Karpas-422 (cell line): ENCODE results near the gene ZNF689. TPM values are rescaled to one million over a fixed set of nuclear protein-coding genes. Genes with fewer than 3 reads are reported as not detected.
"Not testable (repeated sequence)": the region's sequence is repeated elsewhere in the genome, so short reads cannot be mapped to it uniquely, and the experiment has no call there.

Experiments
- DNase-seq: peaks from one replicate; pipeline ENCODE4 v3.0.0-alpha.2; 2015
- H2AFZ ChIP-seq: fragments of 200-600 bp; sonication (generic); 2 replicates; pipeline ENCODE4 v1.6.1; 2014; ENCODE audit warnings: antibody characterized with exemption, low read length, mixed read lengths
- H3K27ac ChIP-seq: fragments of 200-600 bp; sonication (generic); 2 replicates; pipeline ENCODE4 v1.5.1; 2014; ENCODE audit warnings: mild to moderate bottlenecking, low read length, moderate library complexity
- H3K27me3 ChIP-seq: fragments of 200-600 bp; sonication (generic); 2 replicates; pipeline ENCODE4 v1.6.1; 2014; ENCODE audit warnings: low read length, mixed read lengths
- H3K36me3 ChIP-seq: fragments of 200-600 bp; sonication (generic); 2 replicates; pipeline ENCODE4 v1.6.1; 2014; ENCODE audit warnings: low read length, mixed read lengths; ENCODE audit not compliant: insufficient read depth
- H3K4me1 ChIP-seq: fragments of 200-600 bp; sonication (generic); 2 replicates; pipeline ENCODE4 v1.6.1; 2014; ENCODE audit warnings: mild to moderate bottlenecking, low read length, mixed read lengths
- H3K4me2 ChIP-seq: fragments of 200-600 bp; sonication (generic); 2 replicates; pipeline ENCODE4 v1.6.1; 2014; ENCODE audit warnings: low read length, low read depth, mild to moderate bottlenecking; ENCODE audit not compliant: poor library complexity, severe bottlenecking
- H3K4me3 ChIP-seq: fragments of 200-600 bp; sonication (generic); 2 replicates; pipeline ENCODE4 v1.5.1; 2014; ENCODE audit warnings: mild to moderate bottlenecking, antibody characterized with exemption, low read length, mixed read lengths
- H3K79me2 ChIP-seq: fragments of 200-600 bp; sonication (generic); 2 replicates; pipeline ENCODE4 v1.6.1; 2014; ENCODE audit warnings: mild to moderate bottlenecking, low read length, mixed read lengths
- H3K9ac ChIP-seq: fragments of 200-600 bp; sonication (generic); 2 replicates; pipeline ENCODE4 v1.6.0; 2014; ENCODE audit warnings: low read length
- H3K9me2 ChIP-seq: fragments of 200-600 bp; sonication (generic), shearing (Covaris generic); replicated peaks from 2 replicates; pipeline ENCODE4 v1.6.0; 2014; ENCODE audit warnings: mild to moderate bottlenecking, low read length, moderate library complexity; ENCODE audit not compliant: insufficient read depth
- H3K9me3 ChIP-seq: fragments of 300-700, 200-600 bp; sonication (generic); 2 replicates; pipeline ENCODE4 v1.6.1; 2014; ENCODE audit warnings: low read length, mixed read lengths
- H4K20me1 ChIP-seq: fragments of 200-600 bp; sonication (generic); 2 replicates; pipeline ENCODE4 v1.6.1; 2014; ENCODE audit warnings: mild to moderate bottlenecking, antibody characterized with exemption, low read length, low read depth; ENCODE audit not compliant: insufficient read depth
- total RNA-seq: library from RNA; depleted of rRNA; stranded (reverse); fragments of >200 nt; shearing (Covaris generic); gene quantifications from 2 replicates; pipeline ENCODE4 v1.2.3, GENCODE V29; 2014; ENCODE audit warnings: low replicate concordance

The ZNF689 gene
- total RNA-seq, 1 experiment from 2014 or later: 7.5 TPM

GRCh38 chr16:30602616-30603277 is 7.4 kb downstream of the ZNF689 start:
- Histone ChIP-seq H3K4me2 (no peak overlapping the region), H3K4me1 (no peaks in the 10 kb centered on the region), H2AFZ (no peak overlapping the region), H4K20me1 (no peaks in the 10 kb centered on the region), H3K4me3 (no peak overlapping the region), H3K79me2 (peaks cover 3% of the 10 kb centered on the region), H3K27me3 (no peaks in the 10 kb centered on the region), H3K9me3 (no peaks in the 10 kb centered on the region), H3K9me2 (no peaks in the 10 kb centered on the region), H3K9ac (no peak overlapping the region), H3K27ac (no peak overlapping the region), H3K36me3 (peaks cover 11% of the 10 kb centered on the region)
- no peak for DNase-seq

- H4K20me1 ChIP-seq: no peaks in the 10 kb centered on the region
- no peaks in the 10 kb centered on the region for H3K9me2 ChIP-seq
- no peaks in the 10 kb centered on the region for H3K79me2 ChIP-seq
- no peak overlapping the region for H2AFZ ChIP-seq
- no peak overlapping the region for H3K4me2 ChIP-seq
- no peaks in the 10 kb centered on the region for H3K27me3 ChIP-seq
- no peak overlapping the region for H3K27ac ChIP-seq
- H3K4me1 ChIP-seq: no peaks in the 10 kb centered on the region
- DNase-seq: no peak
- H3K4me3 ChIP-seq: no peak overlapping the region
- no peak overlapping the region for H3K9ac ChIP-seq
- peaks cover 11% of the 10 kb centered on the region for H3K36me3 ChIP-seq
- H3K9me3 ChIP-seq: no peaks in the 10 kb centered on the region
Observed at GRCh38 chr16:30601966-30602365, 8.2 kb downstream of the ZNF689 start.

DNA sequence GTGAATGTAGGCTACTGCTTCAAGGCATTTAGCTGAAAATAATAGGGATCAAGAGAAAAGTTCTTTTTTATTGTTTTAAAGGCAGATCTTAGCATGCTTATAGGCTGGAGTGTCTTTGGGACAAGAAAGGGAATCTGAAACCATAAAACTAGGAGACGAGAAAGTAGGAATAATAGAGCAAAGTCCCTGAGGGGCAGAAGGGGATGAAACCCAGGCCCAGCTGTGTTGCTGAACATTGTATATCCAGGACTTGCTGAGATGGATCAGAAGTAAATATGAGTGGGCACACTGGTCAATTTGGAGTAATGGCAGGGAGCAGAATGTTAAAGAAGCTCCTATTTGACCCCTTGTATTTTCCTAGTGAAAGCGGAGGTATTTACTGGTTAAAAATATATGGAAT is 9.3 kb downstream of the ZNF689 start:
- Histone ChIP-seq H3K9me2 (no peaks in the 10 kb centered on the region), H3K4me2 (no peak overlapping the region), H3K9me3 (no peaks in the 10 kb centered on the region), H3K4me1 (no peaks in the 10 kb centered on the region), H3K27me3 (no peaks in the 10 kb centered on the region), H2AFZ (no peak overlapping the region), H3K79me2 (no peaks in the 10 kb centered on the region), H3K4me3 (no peak overlapping the region), H3K9ac (no peak overlapping the region), H3K27ac (no peak overlapping the region), H3K36me3 (peaks cover 7% of the 10 kb centered on the region), H4K20me1 (no peaks in the 10 kb centered on the region)
- no peak for DNase-seq

DNA sequence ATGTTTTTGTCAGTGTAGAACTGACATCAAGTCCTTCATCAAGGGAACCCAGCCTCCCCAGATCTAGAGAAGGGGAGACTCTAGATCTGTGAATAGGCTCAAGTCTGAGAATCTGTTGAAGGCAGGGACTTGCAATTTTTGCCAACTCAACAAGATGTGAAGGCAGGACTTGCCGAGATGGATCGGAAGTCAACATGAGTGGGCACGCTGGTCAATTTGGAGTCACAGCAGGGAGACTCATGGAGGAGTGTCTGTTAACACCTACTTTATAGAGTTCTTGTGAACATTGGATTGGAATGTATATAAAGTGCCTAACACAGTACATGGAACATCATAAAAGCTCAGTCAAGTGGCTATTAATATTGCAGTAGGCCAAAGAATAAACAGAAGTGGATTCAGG is 10.0 kb downstream of the ZNF689 start:
- Histone ChIP-seq H3K4me1 (no peaks in the 10 kb centered on the region), H2AFZ (no peak overlapping the region), H3K4me3 (no peak overlapping the region), H3K4me2 (no peak overlapping the region), H3K79me2 (no peaks in the 10 kb centered on the region), H3K9ac (no peak overlapping the region), H3K9me2 (no peaks in the 10 kb centered on the region), H3K36me3 (peaks cover 7% of the 10 kb centered on the region), H4K20me1 (no peaks in the 10 kb centered on the region), H3K27me3 (no peaks in the 10 kb centered on the region), H3K9me3 (no peaks in the 10 kb centered on the region), H3K27ac (no peak overlapping the region)
- no peak for DNase-seq

DNA sequence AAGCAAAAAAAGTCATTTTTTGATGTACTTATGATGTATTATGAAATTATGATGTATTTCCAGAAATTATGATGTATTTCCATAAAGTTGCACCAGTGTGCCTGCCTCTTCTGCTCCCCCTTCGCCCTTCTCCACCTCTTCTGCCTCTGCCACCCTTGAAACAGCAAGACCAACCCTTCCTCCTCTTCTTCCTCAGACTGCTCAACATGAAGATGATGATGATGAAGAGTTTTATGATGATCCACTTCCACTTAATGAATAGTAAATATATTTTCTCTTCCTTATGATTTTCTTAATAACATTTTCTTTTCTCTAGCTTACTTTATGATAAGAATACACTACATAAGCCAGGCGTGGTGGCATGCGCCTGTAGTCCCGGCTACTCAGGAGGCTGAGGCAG is 17.3 kb downstream of the ZNF689 start:
- no peak for DNase-seq
- Histone ChIP-seq H3K9me3 (no peaks in the 10 kb centered on the region), H3K4me1 (peaks cover 23% of the 10 kb centered on the region), H3K27me3 (no peaks in the 10 kb centered on the region), H3K27ac (no peak overlapping the region), H3K4me2 (no peak overlapping the region), H3K36me3 (peaks cover 1% of the 10 kb centered on the region; the same call in 1 of the 2 replicates), H2AFZ (no peak overlapping the region), H4K20me1 (no peaks in the 10 kb centered on the region), H3K9me2 (no peaks in the 10 kb centered on the region), H3K9ac (no peak overlapping the region), H3K4me3 (no peak overlapping the region), H3K79me2 (no peaks in the 10 kb centered on the region)

DNA sequence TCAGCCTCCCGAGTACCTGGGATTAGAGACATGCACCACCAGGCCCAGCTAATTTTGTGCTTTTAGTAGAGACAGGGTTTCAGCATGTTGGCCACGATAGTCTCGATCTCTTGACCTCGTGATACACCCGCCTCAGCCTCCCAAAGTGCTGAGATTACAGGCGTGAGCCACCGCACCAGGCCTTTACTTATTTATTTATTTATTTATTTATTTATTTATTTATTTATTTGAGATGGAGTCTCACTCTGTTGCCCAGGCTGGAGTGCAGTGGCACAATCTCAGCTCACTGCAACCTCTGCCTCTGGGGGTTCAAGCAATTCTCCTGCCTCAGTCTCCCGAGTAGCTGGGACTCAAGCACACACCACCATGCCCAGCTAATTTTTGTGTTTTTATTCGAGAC is 19.3 kb downstream of the ZNF689 start:
- not testable (repeated sequence) for H3K9ac ChIP-seq, DNase-seq, H3K9me3 ChIP-seq, H3K4me2 ChIP-seq, H3K36me3 ChIP-seq, H3K4me3 ChIP-seq, H2AFZ ChIP-seq, H4K20me1 ChIP-seq, H3K27ac ChIP-seq, H3K27me3 ChIP-seq, H3K9me2 ChIP-seq
- H3K79me2 ChIP-seq: peaks cover 15% of the 10 kb centered on the region
- peaks cover 41% of the 10 kb centered on the region for H3K4me1 ChIP-seq

- DNase-seq: peak; percentile 84
- not testable (repeated sequence) for H3K27me3 ChIP-seq, H2AFZ ChIP-seq, H3K36me3 ChIP-seq, H4K20me1 ChIP-seq, H3K9me2 ChIP-seq, H3K9me3 ChIP-seq
- H3K79me2 ChIP-seq: peaks cover 26% of the 10 kb centered on the region
- H3K4me1 ChIP-seq: peaks cover 52% of the 10 kb centered on the region
- peak overlapping the region; percentile 44 for H3K4me3 ChIP-seq
- peak overlapping the region; percentile 71 for H3K4me2 ChIP-seq
- peak overlapping the region; percentile 74 for H3K27ac ChIP-seq
- peak overlapping the region; percentile 39; the same call in 1 of the 2 replicates for H3K9ac ChIP-seq
Observed at GRCh38 chr16:30589582-30589981, 20.6 kb downstream of the ZNF689 start.

- Histone ChIP-seq H3K36me3 (peaks cover 14% of the 10 kb centered on the region; the same call in 1 of the 2 replicates), H3K9ac (no peak overlapping the region), H3K79me2 (peaks cover 35% of the 10 kb centered on the region), H3K9me2 (no peaks in the 10 kb centered on the region), H3K9me3 (no peaks in the 10 kb centered on the region), H4K20me1 (no peaks in the 10 kb centered on the region), H3K27ac (peak overlapping the region; percentile 74; the same call in 1 of the 2 replicates), H3K4me2 (peak overlapping the region; percentile 71), H3K27me3 (no peaks in the 10 kb centered on the region), H3K4me3 (peak overlapping the region; percentile 44; the same call in 1 of the 2 replicates), H3K4me1 (peaks cover 58% of the 10 kb centered on the region), H2AFZ (no peak overlapping the region)
- no peak for DNase-seq
Observed at GRCh38 chr16:30588651-30589050, 21.5 kb downstream of the ZNF689 start.
